Hematopoietic multipotent progenitor cell treated with erythropoietin and hydrocortisone succinate and interleukin-3 and kit ligand, for 8 days (in vitro differentiated cells): ENCODE measurements around the gene TMEM88.

Experiments used
- DNase-seq: peaks from one replicate; pipeline ENCODE4 v3.0.0-alpha.2; 2015

TMEM88 gene

DNA sequence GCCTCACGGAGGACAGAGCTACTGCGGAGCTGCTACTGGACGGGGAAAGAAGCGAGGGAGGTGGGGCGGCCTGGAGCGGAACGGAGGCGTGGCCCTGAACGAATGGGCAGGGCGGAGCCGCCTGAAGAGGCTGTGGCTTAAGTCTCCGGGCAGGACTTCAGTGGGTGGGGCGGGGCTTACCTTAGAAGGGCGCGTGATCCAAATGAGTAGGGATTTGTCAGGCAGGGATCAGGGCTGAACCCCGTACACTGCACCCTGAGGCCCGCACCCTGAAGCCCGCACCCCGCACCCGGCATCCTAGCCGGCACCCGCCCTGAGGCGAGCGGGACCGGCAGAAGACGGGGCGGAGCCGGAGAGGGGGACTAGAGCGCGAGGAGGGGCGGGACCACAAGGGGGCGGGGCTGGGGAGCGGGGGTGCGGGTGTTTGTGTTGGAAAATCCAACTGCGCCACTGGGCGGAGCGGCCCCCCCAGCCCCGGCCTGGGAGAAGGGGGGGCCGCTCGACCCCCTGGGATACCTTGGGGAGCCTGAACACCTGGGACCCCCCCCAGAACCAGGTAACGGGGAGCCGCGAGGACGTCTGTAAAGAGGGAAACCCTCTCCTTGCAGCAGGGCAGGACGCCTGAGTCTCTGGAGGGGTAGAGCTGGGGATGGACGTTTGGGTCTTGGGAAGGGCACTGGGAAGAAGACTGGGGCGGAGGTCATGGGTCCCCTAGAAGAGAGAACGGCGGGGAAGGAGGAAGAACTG is 20.9 kb upstream of the TMEM88 start, which contains the start of gene KDM6B:
Gene KDM6B, plus strand, starts transcription at position 423 of the 747 bp plus-strand sequence. CDS start 11,338 bp downstream, outside the sequence.
- DNase-seq, result peak; percentile 91

DNA sequence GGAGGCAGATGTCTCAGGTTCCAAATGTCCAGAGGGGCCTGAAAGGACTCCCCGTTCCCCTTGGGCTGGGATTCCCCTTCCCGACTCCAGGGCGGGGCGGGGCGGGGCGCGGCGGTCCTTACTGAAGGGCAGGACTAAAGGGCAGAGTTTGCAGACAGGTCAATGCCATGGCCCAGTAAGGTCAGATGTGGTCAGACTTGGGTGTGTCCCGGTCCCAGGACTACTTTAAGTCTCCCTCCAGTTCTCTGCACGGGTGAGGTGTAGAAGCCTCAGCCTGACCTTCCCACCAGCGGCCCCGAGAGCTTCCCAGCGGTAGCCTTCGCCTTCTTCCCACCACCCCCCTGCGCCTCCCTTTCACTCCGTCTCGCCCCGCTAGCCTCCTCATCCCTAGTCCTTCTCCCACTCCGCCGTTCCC is 20.3 kb upstream of the TMEM88 start:
- peak; percentile 28 for DNase-seq

DNA sequence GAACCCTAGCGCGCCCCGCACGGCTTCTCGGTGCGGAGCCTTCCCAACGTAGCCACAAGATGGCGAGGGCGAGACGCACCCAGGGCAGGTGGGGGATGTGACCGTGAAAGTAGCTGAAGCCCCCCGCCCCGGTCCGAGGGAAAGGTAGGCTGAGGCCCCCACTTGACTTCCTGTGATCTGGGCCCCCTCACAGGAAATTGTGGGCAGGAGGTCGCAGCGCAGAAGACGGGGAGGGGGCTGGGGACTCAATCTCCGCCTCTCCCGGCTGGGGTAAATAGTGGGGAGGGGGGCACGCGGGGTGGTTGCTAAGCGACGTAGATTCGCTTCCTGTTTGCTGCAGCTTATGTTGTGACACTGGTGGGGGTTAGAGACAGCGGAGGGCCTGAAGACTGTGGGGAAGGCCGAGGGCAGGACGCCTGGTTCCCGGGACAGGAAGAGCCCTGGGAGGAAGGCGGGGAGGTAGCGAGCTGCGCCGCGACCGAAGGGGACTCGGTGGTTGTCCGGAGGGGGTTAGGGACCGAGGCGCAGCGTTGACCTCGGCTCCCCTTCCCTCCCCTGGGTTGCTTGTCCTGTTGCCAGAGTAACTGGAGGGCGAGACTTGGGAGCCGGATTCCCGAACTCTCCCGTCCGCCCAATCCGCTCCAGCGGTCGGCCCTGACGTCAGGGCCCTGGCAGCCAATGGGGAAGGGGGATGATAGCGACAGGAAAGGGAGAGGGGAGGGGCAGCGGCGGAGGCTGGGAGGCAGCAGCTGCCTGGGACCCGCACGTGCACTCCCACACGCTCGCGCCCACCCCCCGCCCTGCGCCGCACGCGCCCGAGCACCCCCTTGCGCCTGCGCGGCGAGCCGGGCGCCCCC is 19.7 kb upstream of the TMEM88 start:
- DNase-seq, result peak; percentile 96

DNA sequence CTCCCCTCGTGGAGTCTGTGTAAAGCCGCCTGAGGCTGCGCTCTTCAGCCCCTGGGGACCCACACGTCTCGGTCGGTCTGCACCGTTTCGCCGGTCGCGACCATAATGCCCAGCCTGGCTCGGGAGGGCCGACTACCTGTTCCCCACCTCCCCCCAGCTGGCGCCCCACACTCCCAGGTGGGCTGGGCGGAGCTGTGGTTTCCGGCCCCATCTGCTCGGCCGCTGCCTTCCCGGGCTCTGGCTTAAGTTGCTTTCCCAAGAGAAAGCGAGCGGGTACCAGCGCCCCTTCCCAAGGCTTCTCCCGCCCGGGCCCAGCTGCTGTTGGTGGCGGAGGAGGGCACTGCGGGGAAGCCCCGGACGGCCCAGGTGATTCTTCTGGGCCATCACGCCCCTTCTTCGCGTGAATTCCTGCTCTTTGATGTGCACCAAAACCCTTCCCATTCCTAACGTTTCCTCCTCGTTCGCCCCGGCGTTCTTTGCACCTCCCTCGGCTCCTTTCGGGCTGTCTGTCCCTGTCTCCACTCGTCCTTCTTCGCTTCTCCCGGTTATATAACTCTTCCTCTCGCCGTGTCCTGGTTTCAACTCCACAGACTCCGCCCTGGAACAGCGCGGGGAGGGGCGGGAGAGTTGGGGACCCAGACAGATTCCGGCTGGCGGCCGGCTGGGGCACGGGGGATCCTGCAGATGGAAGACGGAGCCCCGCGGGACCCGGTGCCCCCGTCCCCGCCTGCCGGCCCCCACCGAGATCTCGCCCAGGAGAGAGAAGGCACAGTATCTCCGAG is 18.9 kb upstream of the TMEM88 start:
- DNase-seq, result no peak

DNA sequence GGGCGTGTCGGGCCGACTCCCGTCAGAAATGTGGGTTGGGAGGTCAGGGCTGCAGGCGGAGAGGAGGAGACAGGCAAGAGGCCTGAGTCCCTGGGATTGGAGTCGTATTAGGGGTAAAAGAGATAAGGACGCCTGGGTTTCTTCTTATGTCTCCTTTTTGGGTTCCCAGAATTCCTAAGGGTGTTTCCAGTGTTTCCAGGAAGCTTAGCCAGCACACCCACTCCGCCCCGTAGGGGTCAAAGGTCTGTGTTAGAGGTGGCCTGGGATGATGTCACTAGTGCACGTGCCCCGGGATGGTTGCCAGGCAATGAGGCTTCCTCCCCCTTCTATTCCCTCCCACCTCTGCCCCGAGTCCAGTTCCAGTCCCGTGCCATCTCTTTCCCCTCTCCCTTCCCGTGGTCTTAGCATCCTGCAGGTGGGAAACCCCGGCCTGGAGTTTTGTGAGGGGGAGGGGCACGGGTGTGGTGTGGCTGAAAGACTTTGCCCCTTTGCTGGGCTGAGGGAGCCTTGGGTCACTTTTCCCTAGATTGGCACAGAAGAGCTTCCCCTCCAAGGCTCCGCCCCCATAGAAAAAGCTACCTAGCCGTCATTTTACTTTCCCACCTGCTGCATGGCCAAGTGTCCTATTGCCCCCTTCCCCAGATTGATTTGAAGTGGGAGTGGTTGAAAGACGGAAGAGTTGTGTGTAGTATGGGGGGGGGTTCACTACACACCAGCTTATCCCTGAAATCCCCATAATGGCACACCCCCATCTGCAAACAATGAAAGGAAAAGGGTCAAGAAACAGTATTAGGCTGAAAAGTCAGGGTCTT is 18.1 kb upstream of the TMEM88 start:
- peak; percentile 100 for DNase-seq

DNA sequence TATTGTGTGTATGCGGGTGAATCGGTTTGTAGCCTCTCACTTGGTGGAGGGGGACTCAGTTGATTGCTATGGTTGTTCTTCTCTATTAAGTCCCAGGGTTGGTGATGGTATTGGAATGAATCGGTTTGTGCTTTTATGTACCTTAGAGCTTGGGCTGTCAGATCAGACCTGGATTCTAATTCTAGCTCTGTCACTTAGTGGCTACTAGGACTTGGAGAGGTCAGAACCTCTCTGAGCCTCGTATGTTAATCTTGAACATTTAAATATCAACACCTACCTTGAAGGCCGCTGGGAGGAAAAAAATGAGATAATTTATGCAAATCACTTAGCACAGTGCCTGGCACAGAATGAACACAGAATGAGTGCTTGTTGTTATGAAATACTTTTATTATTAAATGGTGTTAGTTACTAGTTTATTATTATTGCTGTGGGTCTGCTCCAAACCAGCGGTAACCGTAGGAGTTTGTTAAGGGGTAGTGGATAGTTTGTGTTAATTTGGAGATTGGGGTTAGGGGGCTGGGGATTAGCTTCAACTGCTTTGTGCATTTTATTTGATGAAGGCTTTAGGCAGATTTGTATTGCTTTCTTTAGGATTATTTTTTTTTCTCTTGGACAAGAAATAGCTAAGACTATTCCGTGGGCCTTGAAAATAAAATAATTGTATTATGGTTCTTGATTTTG is 17.3 kb upstream of the TMEM88 start:
- peak; percentile 65 for DNase-seq

DNA sequence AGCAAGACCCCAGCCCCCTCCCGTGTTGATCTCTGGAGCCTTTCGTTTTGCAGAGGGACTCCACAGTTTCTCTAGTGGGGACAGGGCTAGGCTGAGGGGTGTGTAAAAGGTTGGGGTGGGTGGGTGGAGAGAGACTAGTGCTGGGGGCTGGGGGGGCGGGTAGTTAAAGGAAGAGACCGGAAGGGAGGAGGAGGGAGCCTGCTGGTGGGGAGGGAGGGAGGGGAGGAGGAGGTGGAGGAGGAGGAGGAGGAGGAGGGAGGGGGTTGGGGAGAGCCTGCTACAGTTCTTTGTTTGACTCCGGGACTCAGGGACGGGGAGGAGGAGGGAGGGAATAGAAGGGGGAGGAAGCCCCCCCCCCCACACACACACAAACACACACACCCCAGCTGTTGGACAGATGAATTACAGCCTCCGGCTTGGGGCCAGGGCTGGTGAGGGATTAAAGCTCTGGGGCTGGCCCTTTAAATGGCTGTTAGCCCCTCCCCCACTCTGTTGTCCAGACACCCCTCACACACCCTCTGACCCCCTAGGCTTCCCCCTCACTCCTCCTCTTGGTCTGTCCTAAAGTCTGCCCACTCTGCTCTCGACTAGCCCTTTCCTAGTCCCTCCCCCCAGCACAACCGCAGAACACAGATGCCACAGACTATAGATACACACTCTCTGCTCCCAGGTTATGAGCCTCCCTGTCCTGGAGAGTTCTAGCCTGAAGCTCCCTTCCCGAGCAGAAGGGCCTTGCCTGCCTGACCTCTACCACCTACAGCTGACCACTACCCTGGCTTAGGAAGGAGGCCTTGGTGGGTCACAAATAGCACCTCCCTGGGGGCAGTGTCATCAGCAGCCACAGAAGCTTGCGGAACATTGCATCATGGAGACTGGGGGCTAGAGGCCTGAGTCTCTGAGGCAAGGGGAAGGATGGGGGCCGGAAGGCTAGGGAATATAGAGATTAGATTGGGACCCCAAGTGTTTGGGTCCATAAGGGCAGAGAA is 16.5 kb upstream of the TMEM88 start:
- peak; percentile 73 for DNase-seq

DNA sequence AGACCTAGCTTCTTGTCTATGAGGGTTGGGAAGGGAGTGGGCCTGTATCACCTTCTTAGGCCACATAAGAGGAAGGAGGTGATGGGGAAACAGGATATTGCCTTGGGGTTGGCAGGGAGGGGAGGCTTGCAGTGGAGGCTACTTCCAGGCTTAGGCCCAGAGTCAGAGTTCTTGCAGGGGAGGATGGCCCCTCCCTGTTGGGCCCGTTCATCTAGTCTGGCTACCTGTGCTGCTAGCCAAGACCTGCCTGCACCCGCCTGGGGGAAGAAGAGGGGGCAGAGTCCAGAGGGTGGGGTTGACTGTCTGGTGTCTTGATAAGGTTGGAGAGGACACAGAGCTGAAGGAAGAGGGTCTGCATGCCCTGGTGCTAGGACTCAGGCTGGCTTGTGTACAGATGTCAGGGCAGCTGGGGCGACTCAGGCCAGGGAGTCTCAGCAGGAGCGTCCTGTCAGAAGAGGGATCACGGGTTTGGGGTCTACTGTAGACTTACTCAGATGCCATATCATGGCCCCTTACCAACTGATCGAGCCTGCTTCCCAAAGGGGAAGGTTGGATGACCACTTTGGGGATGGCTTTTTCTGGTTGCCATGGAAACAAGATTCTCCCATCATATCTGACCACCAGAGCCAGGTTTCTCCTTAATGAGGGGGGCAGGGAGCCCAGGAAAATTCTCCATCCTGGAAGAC is 15.5 kb upstream of the TMEM88 start:
- DNase-seq, result peak; percentile 35

DNA sequence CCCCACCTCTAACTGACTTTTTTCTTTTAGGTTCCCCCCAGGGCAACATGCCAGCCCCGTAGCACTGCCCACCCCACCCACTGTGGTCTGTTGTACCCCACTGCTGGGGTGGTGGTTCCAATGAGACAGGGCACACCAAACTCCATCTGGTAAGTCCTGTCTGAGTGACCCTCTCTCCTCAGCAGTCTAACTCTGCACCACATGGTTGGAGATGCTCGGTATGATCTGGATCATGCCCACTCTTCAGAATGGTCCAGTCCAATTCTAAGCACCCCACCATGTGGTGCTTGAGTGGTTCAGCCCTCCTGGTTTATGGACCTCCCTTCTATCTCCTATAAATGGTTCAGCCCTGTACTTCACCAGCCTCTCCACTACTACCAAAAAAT is 15.0 kb upstream of the TMEM88 start:
- DNase-seq, result peak; percentile 81

DNA sequence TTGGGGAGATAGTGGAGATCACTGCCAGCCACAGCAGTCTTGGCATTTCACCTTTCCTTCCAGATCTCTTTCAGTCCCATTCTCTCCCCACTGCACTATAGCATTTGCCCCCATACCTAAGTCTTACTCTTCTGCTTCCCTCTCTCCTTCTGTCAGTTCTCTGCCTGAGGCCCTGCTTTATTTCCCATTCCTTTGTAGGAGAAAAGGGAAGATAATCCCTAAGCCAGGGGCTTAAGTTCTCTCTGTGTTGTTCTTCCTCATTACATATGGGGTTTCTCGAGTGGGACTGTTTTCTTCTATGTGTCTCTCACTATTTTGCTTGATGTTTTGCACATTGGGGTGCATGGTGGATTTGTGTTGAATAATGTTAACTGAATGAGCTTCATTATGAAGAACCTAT is 14.4 kb upstream of the TMEM88 start:
- DNase-seq, result no peak

DNA sequence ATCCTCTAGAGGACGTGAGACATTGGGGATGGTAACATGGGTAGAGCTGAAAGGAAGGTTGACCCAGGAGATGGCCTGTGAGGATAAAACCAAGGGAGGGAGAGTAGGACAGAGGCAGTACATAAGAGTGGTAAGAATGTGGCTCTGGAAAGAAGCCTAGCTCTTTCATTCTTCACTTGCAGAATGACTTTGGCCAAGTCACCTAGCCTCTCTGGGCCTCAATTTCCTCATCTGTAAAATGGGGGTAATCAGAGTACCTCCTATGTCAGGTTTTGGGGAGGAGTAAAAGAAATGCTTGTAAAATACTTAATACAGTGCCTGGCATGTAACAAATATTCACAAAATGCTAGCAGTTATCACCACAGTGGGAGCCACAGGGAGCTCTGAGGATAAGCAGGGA is 14.0 kb upstream of the TMEM88 start:
- DNase-seq, result no peak

DNA sequence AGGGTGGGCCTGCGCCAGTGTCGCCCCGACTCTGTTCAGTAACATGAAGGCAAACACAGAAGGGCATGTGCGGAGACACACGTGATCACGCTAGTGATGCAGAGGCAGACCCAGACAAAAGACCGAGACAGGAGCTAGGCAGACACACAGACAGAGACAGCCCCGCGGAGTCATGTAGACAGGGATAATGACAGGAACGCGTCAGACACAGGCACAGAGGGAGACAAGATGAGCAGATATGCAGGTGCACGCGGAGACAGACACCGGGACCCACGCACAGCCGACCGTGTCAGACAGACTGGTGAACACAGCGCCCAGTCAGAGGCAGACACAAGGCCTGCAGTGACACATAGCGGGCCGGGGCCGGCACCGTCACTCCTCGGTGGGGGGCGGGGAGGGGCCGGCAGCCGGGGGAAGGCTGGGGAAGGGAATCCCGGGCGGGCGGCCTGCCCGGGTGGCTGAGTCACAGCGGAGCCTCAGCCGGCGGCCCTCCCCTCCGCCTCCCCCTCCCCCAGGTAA is 13.4 kb upstream of the TMEM88 start:
- peak; percentile 67 for DNase-seq

DNA sequence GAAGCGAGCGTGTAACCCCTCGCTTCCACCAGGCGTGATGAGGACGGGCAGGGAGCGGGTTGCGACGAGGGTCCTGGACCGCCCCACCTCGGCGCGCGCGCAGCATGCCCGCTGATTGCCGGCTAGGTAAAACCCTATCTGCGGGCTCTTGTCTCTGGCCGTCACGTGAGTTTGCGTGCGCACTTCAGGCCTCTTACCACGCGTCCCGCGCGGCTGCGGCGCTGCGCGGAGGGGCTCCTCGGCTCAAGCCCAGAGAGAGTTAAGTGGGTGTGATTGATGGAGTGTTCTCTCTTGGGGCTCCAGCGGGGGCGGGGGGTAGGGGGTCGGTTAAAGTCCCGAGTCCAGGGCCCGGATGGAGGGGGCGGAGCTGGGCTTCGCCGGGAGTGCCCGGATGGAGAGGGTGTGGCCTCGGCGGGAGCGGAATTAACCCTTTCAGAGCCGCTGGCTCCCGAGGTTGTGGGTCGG is 12.9 kb upstream of the TMEM88 start:
- DNase-seq, result peak; percentile 81

DNA sequence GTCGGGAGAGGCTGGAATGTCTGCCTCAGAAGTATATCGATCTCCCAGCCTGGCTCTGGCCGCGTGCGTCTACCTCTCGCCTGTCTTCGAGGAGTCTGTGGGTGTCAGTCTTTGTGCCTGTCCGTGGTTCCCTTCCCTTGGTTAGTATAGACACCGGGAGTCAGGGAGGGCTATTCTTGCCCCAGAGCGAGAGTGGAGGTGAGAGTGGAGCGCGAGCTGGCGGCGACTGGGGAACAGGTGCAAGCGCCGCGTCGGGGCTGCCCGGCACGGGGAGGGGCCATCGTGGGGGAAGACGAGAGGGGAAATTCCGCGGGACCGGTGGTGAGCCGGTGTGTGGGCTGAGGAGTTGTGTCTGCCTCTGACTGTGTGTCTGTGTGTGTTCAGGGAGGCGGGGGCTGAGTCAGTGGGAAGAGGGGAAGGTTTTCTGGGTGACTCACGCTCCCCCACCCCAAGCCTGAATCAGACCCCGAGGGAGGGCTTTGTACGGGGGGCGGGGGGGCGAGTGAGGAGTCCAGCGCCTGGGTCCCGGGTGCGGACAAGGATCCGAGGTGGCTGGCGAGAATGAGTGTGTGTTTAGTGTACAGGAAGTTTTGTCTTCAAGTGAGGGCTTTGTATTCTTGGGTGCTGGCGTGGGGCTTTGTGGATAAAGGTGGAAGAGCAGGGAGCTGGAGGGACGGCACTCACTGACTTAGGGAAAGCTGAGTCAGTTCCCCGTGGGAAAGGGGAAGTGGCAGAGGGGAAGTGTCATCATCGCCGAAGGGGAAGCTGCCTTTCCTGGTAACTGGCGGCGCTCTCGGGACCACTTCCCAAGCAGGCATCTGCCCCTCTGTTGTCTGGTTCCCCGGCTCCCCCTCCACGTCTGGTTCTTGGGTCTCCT is 12.2 kb upstream of the TMEM88 start:
- DNase-seq, result peak; percentile 47

DNA sequence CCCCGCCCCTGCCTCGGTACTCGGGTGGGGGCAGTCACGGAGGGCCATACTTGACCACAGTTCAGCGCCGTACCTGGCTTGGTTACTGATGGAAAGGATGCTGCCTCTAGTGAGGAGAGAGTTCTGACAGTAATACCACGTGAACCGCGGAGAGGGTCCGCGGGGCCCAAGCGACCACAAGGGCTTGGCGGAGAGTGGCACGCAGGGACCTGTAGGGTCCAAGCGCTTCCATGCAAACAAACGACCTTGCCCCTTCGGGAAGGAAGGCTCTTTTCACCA is 11.7 kb upstream of the TMEM88 start:
- no peak for DNase-seq

DNA sequence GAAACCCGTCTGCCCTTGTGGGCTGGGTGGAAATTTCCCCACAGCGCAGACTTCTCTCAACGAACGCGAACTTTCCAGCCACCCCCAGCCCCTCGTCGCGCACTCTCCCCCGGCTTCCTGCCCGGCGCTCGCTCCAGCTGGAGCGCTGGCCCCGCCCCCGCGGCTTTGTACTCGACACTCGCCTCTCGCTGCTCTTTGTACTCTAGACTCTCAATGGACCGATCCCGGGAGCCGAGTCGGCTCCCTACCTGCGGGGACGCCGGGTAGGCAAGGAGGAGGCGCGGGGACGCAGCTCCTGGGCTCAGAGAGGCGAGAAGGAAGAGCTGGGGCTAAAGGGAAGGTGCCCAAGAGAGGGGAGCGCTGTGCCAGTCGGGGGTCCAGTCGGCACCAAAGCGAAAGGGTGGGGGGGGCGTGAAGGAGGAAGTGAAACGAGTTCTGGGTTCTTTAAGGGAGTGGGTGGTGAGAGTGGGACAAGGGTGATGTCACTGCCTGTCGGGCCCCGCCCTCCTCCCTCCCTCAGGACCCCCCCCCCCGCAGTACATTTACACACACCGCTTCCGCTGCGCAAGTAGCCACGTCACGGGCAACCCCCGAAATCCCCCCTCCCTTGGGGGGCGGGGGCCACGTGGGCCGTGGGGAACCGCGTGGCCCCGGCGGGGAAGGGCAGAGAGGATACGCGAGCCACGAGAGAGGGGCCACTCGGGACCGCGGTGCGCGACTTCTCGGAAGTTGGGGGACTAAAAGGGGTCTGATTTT is 11.2 kb upstream of the TMEM88 start:
- DNase-seq, result peak; percentile 75

DNA sequence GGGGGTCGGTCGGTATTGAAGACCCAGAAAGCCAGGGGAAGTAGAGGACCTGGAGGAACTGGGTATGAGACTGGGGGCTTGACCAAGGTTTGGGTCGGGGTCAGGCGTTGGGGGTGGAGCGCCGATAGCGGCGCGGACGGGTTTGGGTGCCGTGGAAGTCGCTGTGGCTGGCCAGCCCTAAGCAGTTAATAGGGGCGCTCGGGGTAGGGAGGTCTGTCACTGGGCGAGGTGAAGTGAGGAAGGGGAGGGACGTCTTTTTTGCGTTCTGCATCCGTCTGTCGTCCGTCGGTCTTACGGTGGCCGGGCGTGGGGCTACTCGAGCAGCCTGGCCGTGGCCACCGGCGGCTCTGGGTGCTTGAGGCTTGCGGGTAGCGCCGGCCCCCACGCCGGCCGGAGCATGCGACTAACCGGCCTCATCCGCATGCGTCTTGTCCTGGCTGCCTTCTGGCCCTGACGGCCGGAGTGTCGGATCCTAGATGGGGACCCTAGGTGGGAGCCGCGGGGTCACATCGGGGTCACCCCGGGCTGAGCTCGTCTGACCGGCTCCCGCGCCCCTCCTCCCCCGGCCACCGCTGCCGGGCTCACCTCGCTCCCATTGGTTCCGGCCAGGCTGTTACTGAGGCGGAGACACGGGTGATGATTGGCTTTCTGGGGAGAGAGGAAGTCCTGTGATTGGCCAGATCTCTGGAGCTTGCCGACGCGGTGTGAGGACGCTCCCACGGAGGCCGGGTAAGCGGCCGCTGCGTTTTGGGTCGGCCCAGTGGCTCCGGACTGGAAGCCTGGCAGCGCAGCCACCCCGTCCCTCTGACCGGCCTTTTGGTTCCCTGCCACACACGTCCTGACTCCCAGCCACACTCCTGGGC is 10.3 kb upstream of the TMEM88 start:
- DNase-seq, result peak; percentile 95
